ENCODE measurements around the gene HLA-E.

- TF ChIP-seq GATA2 (IDR thresholded peaks at IDR 0.05; ENCODE audit: low read depth, low read length) (no peak), GATA3 (IDR thresholded peaks at IDR 0.05; ENCODE audit: low read depth, low read length) (no peak)
These were observed 5.1 kb downstream of the HLA-E start for GRCh38 chr6:30494291-30494861.

All from SH-SY5Y (cell line).